HepG2 (cell line): ENCODE measurements around the gene INTS14. TPM values are rescaled to one million over a fixed set of nuclear protein-coding genes. Genes with fewer than 3 reads are reported as not detected.
A peak's percentile ranks its signal among the peaks of the same experiment; 100 is the strongest.

Source experiments
- CBX1 ChIP-seq: IDR thresholded peaks from one replicate; pipeline ENCODE4 v1.6.1; 2016; ENCODE audit warnings: antibody characterized with exemption, low read depth
- CEBPG ChIP-seq: IDR thresholded peaks from 2 replicates; pipeline ENCODE4 v1.6.1; 2016
- CHD2 ChIP-seq: IDR thresholded peaks from 2 replicates; pipeline ENCODE4 v1.6.1; 2011; ENCODE audit warnings: low read depth, low read length, improper control_type of control experiment
- CREB1 ChIP-seq, 2 experiments: fragments of 450-650 bp in 1 of 2; IDR thresholded peaks; 2 replicates each; pipeline ENCODE4 v1.6.1; 2016 to 2017; ENCODE audit warnings: control low read depth in 1 of 2, mild to moderate bottlenecking in 1 of 2, missing compliant biosample characterization in 1 of 2, missing genetic modification characterization in 1 of 2
- CREM ChIP-seq, 2 experiments: sonication (generic) in 1 of 2; formaldehyde crosslinking in 1 of 2; IDR thresholded peaks; 2 replicates each; pipeline versions ENCODE4 v1.4.0 to v1.6.1; 2016 to 2020; ENCODE audit warnings: antibody characterized with exemption in 1 of 2, mild to moderate bottlenecking in 1 of 2, missing genetic modification reagents in 1 of 2
- ESRRA ChIP-seq: sonication (generic); formaldehyde crosslinking; IDR thresholded peaks from 2 replicates; pipeline ENCODE4 v1.5.1; 2020; ENCODE audit warnings: mild to moderate bottlenecking, low read depth, missing genetic modification reagents
- FOXJ3 ChIP-seq: sonication (generic); formaldehyde crosslinking; IDR thresholded peaks from 2 replicates; pipeline ENCODE4 v1.4.0; 2020; ENCODE audit warnings: missing genetic modification reagents, mild to moderate bottlenecking, borderline replicate concordance
- FOXO1 ChIP-seq: sonication (generic); formaldehyde crosslinking; IDR thresholded peaks from 2 replicates; pipeline ENCODE4 v1.4.0; 2020; ENCODE audit warnings: missing genetic modification reagents
- HNRNPL ChIP-seq: fragments of 200-400 bp; formaldehyde crosslinking; IDR thresholded peaks from 2 replicates; pipeline ENCODE4 v1.6.1; 2017; ENCODE audit warnings: mild to moderate bottlenecking, low read depth, low read length
- HOMEZ ChIP-seq: IDR thresholded peaks from 2 replicates; pipeline ENCODE4 v1.6.1; 2016; ENCODE audit warnings: low read depth
- LBX2 ChIP-seq: sonication (generic); formaldehyde crosslinking; IDR thresholded peaks from 2 replicates; pipeline ENCODE4 v1.5.0; 2020; ENCODE audit warnings: missing genetic modification reagents, mild to moderate bottlenecking, borderline replicate concordance
- MEF2D ChIP-seq: sonication (generic); formaldehyde crosslinking; IDR thresholded peaks from 2 replicates; pipeline ENCODE4 v1.5.1; 2020; ENCODE audit warnings: mild to moderate bottlenecking, missing genetic modification reagents
- MIER2 ChIP-seq: IDR thresholded peaks from 2 replicates; pipeline ENCODE4 v1.6.1; 2016; ENCODE audit warnings: missing biosample characterization, missing genetic modification reagents
- MTERF4 ChIP-seq: sonication (generic); formaldehyde crosslinking; IDR thresholded peaks from 2 replicates; pipeline ENCODE4 v1.8.0; 2023; ENCODE audit warnings: mild to moderate bottlenecking, missing genetic modification reagents
- MXD3 ChIP-seq: IDR thresholded peaks from 2 replicates; pipeline ENCODE4 v1.6.1; 2016; ENCODE audit warnings: mild to moderate bottlenecking, missing biosample characterization, missing genetic modification reagents
- NBN ChIP-seq: fragments of 450-650 bp; conservative IDR thresholded peaks from 2 replicates; pipeline ENCODE4 v1.6.1; 2017
- NR2F2 ChIP-seq: IDR thresholded peaks from 2 replicates; pipeline ENCODE4 v1.6.1; 2012; ENCODE audit warnings: low read depth, inconsistent platforms, borderline replicate concordance
- REXO4 ChIP-seq: sonication (generic); formaldehyde crosslinking; IDR thresholded peaks from 2 replicates; pipeline ENCODE4 v1.8.0; 2022; ENCODE audit warnings: missing genetic modification reagents, mild to moderate bottlenecking, borderline replicate concordance
- STAT5B ChIP-seq: sonication (generic); formaldehyde crosslinking; IDR thresholded peaks from 2 replicates; pipeline ENCODE4 v1.4.0; 2020; ENCODE audit warnings: missing genetic modification reagents
- TOE1 ChIP-seq: sonication (generic); formaldehyde crosslinking; IDR thresholded peaks from 2 replicates; pipeline ENCODE4 v1.4.0; 2020; ENCODE audit warnings: mild to moderate bottlenecking, missing genetic modification reagents
- XRCC5 ChIP-seq: fragments of 200-400 bp; formaldehyde crosslinking; optimal IDR thresholded peaks from 2 replicates; pipeline ENCODE3; 2017; ENCODE audit warnings: mild to moderate bottlenecking, low read length
- ZBTB14 ChIP-seq: sonication (generic); formaldehyde crosslinking; IDR thresholded peaks from 2 replicates; pipeline ENCODE4 v1.4.0; 2020; ENCODE audit warnings: missing genetic modification reagents
- ZNF432 ChIP-seq: sonication (generic); formaldehyde crosslinking; IDR thresholded peaks from 2 replicates; pipeline ENCODE4 v1.5.0; 2020; ENCODE audit warnings: missing genetic modification reagents, mild to moderate bottlenecking, borderline replicate concordance
- ZNF703 ChIP-seq: sonication (generic); formaldehyde crosslinking; IDR thresholded peaks from 2 replicates; pipeline ENCODE4 v1.5.1; 2020; ENCODE audit warnings: missing genetic modification reagents, mild to moderate bottlenecking, moderate library complexity, borderline replicate concordance
- ZNF891 ChIP-seq: sonication (generic); formaldehyde crosslinking; IDR thresholded peaks from 2 replicates; pipeline ENCODE4 v1.5.0; 2020; ENCODE audit warnings: mild to moderate bottlenecking, missing genetic modification reagents
- polyA plus RNA-seq, 8 experiments: library from polyadenylated mRNA; depleted of rRNA in 3 of 8; stranded (reverse) in 7 of 8; unstranded in 1 of 8; fragments of >200 nt; fragmentation: Illumina TruSeq in 4 of 8; extraction: Trizol in 4 of 8; gene quantifications; 2 replicates each; pipeline versions ENCODE4 v1.2.1 to v1.2.3, GENCODE V29; 2011 to 2016; ENCODE audit warnings: low read depth in 4 of 8, missing spikeins in 1 of 8, mixed read lengths in 1 of 8; ENCODE audit not compliant: insufficient read depth in 1 of 8
- total RNA-seq, 5 experiments: library from RNA; depleted of rRNA; stranded (reverse); fragments of >200 nt; fragmentation: Illumina TruSeq; extraction: Trizol; gene quantifications; 2 replicates each; pipeline ENCODE4 v1.2.3, GENCODE V29; 2016; ENCODE audit warnings: low read depth in 1 of 5

INTS14 gene
- total and polyA plus RNA-seq, 2 of the 13 experiments (the other 11 are each of a cell fraction or from before 2014, with no cell fraction given) = 41.4 to 52.0 TPM

GRCh38 chr15:65610871-65611718 is at the start of gene INTS14 (continued):
- TF ChIP-seq CREB1 (IDR thresholded peaks at IDR 0.05) (peak; percentile 13; the same call in 1 of the 2 replicates), CREB1 (CRISPR knock-in tag; IDR thresholded peaks at IDR 0.05) (peak; percentile 78), NBN (no peak), MIER2 (CRISPR knock-in tag) (peak; percentile 86), STAT5B (CRISPR knock-in tag) (peak; percentile 84; the same call in 1 of the 2 replicates), ESRRA (CRISPR knock-in tag) (peak; percentile 76), MXD3 (peak; percentile 82), CREM (IDR thresholded peaks at IDR 0.05) (peak; percentile 71), CREM (CRISPR knock-in tag; IDR thresholded peaks at IDR 0.05) (peak; percentile 23; the same call in 1 of the 2 replicates), MEF2D (peak; percentile 73), CEBPG (CRISPR knock-in tag) (peak; percentile 56), XRCC5 (peak; percentile 98), HNRNPL (peak; percentile 82; the same call in 1 of the 2 replicates), MTERF4 (no peak), LBX2 (CRISPR knock-in tag) (0 out of 2 replicates have a peak, but pooled peaks have one; percentile 73), ZBTB14 (CRISPR knock-in tag) (peak; percentile 50; the same call in 1 of the 2 replicates), FOXO1 (CRISPR knock-in tag) (peak; percentile 87; the same call in 1 of the 2 replicates), NR2F2 (0 out of 2 replicates have a peak, but pooled peaks have one; percentile 14), TOE1 (CRISPR knock-in tag) (peak; percentile 97), ZNF432 (CRISPR knock-in tag) (no peak), CHD2 (peak; percentile 57; the same call in 1 of the 2 replicates), HOMEZ (CRISPR knock-in tag) (peak; percentile 72), FOXJ3 (CRISPR knock-in tag) (peak; percentile 76; the same call in 1 of the 2 replicates), ZNF891 (peak; percentile 87; the same call in 1 of the 2 replicates), REXO4 (CRISPR knock-in tag) (no peak), CBX1 (peak; percentile 95), ZNF703 (peak; percentile 63)
